ENCODE measurements around the gene CPT2. TPM values are rescaled to one million over a fixed set of nuclear protein-coding genes. Genes with fewer than 3 reads are reported as not detected.

CPT2 gene
- total and polyA plus RNA-seq, 2 of the 13 experiments (the other 11 are each of a cell fraction or from before 2014, with no cell fraction given) = 12.6 to 14.6 TPM

GRCh38 chr1:53210954-53211353, 14.3 kb downstream of the CPT2 start (continued):
- TF ChIP-seq E2F1 (CRISPR knock-in tag; IDR thresholded peaks at IDR 0.05) (no peak), ZNF281 (CRISPR knock-in tag; IDR thresholded peaks at IDR 0.05; ENCODE audit: borderline replicate concordance) (no peak), KMT2A (CRISPR knock-in tag; IDR thresholded peaks at IDR 0.05) (no peak)
- TF ChIP-seq, protein P1, sequence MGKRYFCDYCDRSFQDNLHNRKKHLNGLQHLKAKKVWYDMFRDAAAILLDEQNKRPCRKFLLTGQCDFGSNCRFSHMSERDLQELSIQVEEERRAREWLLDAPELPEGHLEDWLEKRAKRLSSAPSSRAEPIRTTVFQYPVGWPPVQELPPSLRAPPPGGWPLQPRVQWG (CRISPR knock-in tag; IDR thresholded peaks at IDR 0.05; ENCODE audit: borderline replicate concordance, low read depth) = no peak

GRCh38 chr1:53214376-53214940, 17.8 kb downstream of the CPT2 start:
- no peaks in the 10 kb centered on the region for H3K9me3 ChIP-seq (ENCODE audit: low read length)
- 69% methylated on average over 5 of the region's 5 CpGs for WGBS (ENCODE audit: low lambda C conversion rate)
- BruUV-seq (replicated peaks) = no TSS peak
- in situ Hi-C loops (cut with HindIII; ENCODE audit: extremely low pct_ligation_motif_present, low pct_unique_long_range_greater_than_20kb) (no loop called here), intact Hi-C loops (cut with micrococcal nuclease; ENCODE audit: unreplicated experiment) (no loop called here)
- no peak for TF ChIP-seq NFAT5 (CRISPR knock-in tag; IDR thresholded peaks at IDR 0.05)
- TF ChIP-seq CCAR2 (optimal IDR thresholded peaks at IDR 0.05; ENCODE audit: low read depth, low read length) = no peak
- ATAC-seq (no peak), FAIRE-seq (no peak), DNase-seq (ENCODE audit: low spot score) (no peak)
- no peak overlapping the region for H3K9ac ChIP-seq (ENCODE audit: insufficient read depth, low read depth, low read length)
- peaks cover 19 to 43% of the 10 kb centered on the region in 2 experiments; a peak in 4 of 5 replicates for H3K36me3 ChIP-seq (replicated peaks in 1 of 2; ENCODE audit: control insufficient read depth in 1 of 2, insufficient read depth in 2 of 2, low read length in 2 of 2)
- no peak overlapping the region for H3K4me3 ChIP-seq (replicated peaks in 1 of 3; ENCODE audit: insufficient read depth in 1 of 3, low read depth in 2 of 3, low read length in 3 of 3)
- H3K79me2 ChIP-seq (ENCODE audit: insufficient read depth, low read length) = peaks cover 4% of the 10 kb centered on the region
- ChIA-PET POLR2A (interaction anchor here (1.2 to 1.8 kb wide), 3 partner anchors 19 to 25 kb away, joined by 3 to 5 read pairs (median 3); partner anchors contain the start of gene MAGOH), CTCF (ENCODE audit: low intra/inter-chr PET ratio, low total read pairs) (no interaction called here)
- no peak overlapping the region for H3K27ac ChIP-seq (ENCODE audit: extremely low read length, insufficient read depth, low read length)
- no peaks in the 10 kb centered on the region for H4K20me1 ChIP-seq (ENCODE audit: insufficient read depth, low read length)
- H3K27me3 ChIP-seq (ENCODE audit: control insufficient read depth in 1 of 2, insufficient read depth in 2 of 2, low read length in 2 of 2) = no peaks in the 10 kb centered on the region
- no peak overlapping the region for H3K4me2 ChIP-seq (ENCODE audit: low read depth, low read length)
- H3K4me1 ChIP-seq (ENCODE audit: insufficient read depth, low read length) = peaks cover 13% of the 10 kb centered on the region
- H2AFZ ChIP-seq (ENCODE audit: low read length) = no peak overlapping the region
